Activated B cell treated with CpG ODN at 0.5 μM for 24 hours (primary cell): ENCODE measurements around the gene FAM135A. TPM values are rescaled to one million over a fixed set of nuclear protein-coding genes. Genes with fewer than 3 reads are reported as not detected.

ENCODE experiments used
- ATAC-seq: fragments of 200-7000 bp; cut with Tn5 transposase; one replicate; pipeline ENCODE4 v1.10.0; 2021; ENCODE audit warnings: low read depth, mild to moderate bottlenecking, moderate library complexity
- CTCF ChIA-PET: fragments of 350-600 bp; sonication (Branson Sonifier 250); formaldehyde crosslinking; loops from one replicate; lab custom pipeline; 2021; ENCODE audit warnings: antibody characterized with exemption; lab: Charles Lee
- POLR2A ChIA-PET: fragments of 350-600 bp; sonication (Branson Sonifier 250); formaldehyde crosslinking; loops from one replicate; lab custom pipeline; 2021; ENCODE audit warnings: antibody characterized with exemption; lab: Charles Lee
- DNase-seq: peaks from one replicate; pipeline ENCODE4 v3.0.0; 2022
- H3K27ac Mint-ChIP-seq: one replicate; pipeline ENCODE4 v1.8.0; 2020; ENCODE audit warnings: mixed read lengths
- H3K27me3 Mint-ChIP-seq: one replicate; pipeline ENCODE4 v1.8.0; 2021; ENCODE audit warnings: mixed read lengths
- H3K36me3 Mint-ChIP-seq: one replicate; pipeline ENCODE4 v1.8.0; 2021; ENCODE audit warnings: low read depth, mixed read lengths
- H3K4me1 Mint-ChIP-seq: one replicate; pipeline ENCODE4 v1.8.0; 2021; ENCODE audit warnings: mixed read lengths
- H3K4me3 Mint-ChIP-seq: one replicate; pipeline ENCODE4 v1.8.0; 2020; ENCODE audit warnings: mild to moderate bottlenecking, mixed read lengths
- H3K9me3 Mint-ChIP-seq: one replicate; pipeline ENCODE4 v1.8.0; 2020; ENCODE audit warnings: mixed read lengths
- intact Hi-C: fragments of 100-400 bp; cut with micrococcal nuclease; formaldehyde crosslinking; loops from one replicate; pipeline ENCODE4 v1.15.1; 2024
- total RNA-seq: library from RNA; stranded (reverse); gene quantifications from 2 replicates; pipeline ENCODE4 v1.2.3, GENCODE V29; 2022
- TF ChIP-seq, protein P1 (sequence below): fragments of 200-600 bp; IDR thresholded peaks from one replicate; pipeline ENCODE4 v1.8.0; 2022; ENCODE audit warnings: antibody characterized with exemption, mild to moderate bottlenecking

The FAM135A gene
- total RNA-seq, 1 donor from 2014 or later = 18.2 TPM

DNA sequence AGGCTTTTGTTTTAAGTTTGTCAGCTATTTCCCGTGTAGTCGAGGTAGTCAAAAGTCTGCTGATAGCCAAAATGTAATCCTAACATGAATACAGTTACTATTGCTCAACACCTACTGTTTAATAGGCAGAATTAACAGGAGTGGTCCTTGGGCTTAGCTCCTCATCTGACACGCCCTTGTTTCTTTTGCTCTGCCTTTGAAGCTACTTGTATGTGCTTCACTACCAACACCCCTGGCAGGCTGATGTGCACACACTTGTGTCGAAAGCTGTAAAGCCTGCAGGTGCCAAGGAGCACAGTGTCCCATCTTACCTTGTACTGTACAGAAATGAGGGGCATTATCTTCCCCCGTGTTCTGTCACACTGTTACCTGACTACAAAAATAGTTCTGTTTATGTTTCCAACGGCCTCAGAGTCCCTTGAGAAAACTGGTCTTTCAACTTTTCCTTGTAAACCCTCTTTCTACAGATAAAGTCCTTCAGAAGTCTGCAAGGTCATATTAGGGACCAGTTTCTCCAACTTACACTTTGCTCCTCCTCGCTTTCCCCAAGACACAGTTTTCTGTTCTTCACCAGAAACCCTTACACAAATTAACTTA, 162.7 kb downstream of the FAM135A start:
- ChIA-PET POLR2A (interaction anchor here (1.0 kb wide), 1 partner anchor 9 kb away, joined by 4 read pairs; the partner anchor contains the start of gene SDHAF4), CTCF (no interaction called here)
- no peaks in the 10 kb centered on the region for H3K27me3 Mint-ChIP-seq
- H3K9me3 Mint-ChIP-seq = no peaks in the 10 kb centered on the region
- no peak overlapping the region for H3K4me3 Mint-ChIP-seq
- no peak for ATAC-seq
- no peaks in the 10 kb centered on the region for H3K4me1 Mint-ChIP-seq
- DNase-seq = no peak
- TF ChIP-seq, protein P1, sequence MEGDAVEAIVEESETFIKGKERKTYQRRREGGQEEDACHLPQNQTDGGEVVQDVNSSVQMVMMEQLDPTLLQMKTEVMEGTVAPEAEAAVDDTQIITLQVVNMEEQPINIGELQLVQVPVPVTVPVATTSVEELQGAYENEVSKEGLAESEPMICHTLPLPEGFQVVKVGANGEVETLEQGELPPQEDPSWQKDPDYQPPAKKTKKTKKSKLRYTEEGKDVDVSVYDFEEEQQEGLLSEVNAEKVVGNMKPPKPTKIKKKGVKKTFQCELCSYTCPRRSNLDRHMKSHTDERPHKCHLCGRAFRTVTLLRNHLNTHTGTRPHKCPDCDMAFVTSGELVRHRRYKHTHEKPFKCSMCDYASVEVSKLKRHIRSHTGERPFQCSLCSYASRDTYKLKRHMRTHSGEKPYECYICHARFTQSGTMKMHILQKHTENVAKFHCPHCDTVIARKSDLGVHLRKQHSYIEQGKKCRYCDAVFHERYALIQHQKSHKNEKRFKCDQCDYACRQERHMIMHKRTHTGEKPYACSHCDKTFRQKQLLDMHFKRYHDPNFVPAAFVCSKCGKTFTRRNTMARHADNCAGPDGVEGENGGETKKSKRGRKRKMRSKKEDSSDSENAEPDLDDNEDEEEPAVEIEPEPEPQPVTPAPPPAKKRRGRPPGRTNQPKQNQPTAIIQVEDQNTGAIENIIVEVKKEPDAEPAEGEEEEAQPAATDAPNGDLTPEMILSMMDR = no peak
- peaks cover 11% of the 10 kb centered on the region for H3K36me3 Mint-ChIP-seq
- H3K27ac Mint-ChIP-seq = no peak overlapping the region
- intact Hi-C loops = no loop called here

DNA sequence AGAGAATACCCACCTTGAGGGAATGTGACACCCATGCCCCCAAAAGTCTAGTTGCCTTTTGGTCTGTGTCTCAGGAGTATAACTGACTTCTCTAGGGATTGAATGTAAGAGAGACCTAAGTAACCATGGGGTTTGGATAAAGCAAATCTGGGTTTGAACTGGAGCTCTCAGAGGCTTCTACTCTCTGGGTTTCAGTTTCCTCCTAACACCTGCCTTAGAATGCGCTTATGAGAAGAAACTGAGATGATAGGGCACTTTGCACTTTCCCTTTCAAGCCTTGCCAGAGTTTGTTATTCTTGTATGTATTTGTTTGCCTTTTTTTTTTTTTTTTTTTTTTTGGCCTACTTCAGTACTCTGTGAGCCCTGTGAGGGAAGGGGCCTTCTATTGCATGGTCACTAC, 172.8 kb downstream of the FAM135A start:
- Mint-ChIP-seq H3K27ac (no peak overlapping the region), H3K36me3 (peaks cover 57% of the 10 kb centered on the region), H3K27me3 (no peaks in the 10 kb centered on the region), H3K4me3 (no peak overlapping the region), H3K9me3 (no peaks in the 10 kb centered on the region), H3K4me1 (no peaks in the 10 kb centered on the region)
- ATAC-seq (no peak), DNase-seq (no peak)
- CTCF ChIA-PET = no interaction called here
- POLR2A ChIA-PET = no interaction called here
- intact Hi-C loops = no loop called here
- TF ChIP-seq, protein P1 = no peak

DNA sequence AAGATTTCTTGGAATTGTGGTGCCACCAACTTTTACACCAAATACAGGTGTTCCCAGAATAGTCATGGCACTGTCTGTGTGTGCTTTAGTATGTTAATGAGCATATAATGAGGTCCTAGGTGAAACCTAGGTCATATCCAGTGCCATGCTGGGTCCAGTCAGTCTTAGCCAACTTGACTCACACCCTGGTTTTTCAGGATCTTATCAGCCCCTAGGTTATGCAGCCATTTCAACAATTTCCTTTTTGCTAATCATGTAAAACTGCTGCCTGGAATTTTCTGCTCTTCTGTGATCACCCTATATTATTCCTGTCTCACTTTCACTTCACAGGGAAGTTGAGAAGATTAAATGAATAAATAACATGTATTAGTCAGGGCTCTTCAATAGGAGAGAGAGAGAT, 177.1 kb downstream of the FAM135A start:
- intact Hi-C loops = no loop called here
- no peak overlapping the region for H3K4me3 Mint-ChIP-seq
- DNase-seq = no peak
- CTCF ChIA-PET = no interaction called here
- no peaks in the 10 kb centered on the region for H3K4me1 Mint-ChIP-seq
- ATAC-seq = no peak
- TF ChIP-seq, protein P1 = no peak
- H3K27me3 Mint-ChIP-seq = no peaks in the 10 kb centered on the region
- POLR2A ChIA-PET = no interaction called here
- peaks cover 18% of the 10 kb centered on the region for H3K36me3 Mint-ChIP-seq
- H3K9me3 Mint-ChIP-seq = peaks cover 3% of the 10 kb centered on the region
- H3K27ac Mint-ChIP-seq = no peak overlapping the region

DNA sequence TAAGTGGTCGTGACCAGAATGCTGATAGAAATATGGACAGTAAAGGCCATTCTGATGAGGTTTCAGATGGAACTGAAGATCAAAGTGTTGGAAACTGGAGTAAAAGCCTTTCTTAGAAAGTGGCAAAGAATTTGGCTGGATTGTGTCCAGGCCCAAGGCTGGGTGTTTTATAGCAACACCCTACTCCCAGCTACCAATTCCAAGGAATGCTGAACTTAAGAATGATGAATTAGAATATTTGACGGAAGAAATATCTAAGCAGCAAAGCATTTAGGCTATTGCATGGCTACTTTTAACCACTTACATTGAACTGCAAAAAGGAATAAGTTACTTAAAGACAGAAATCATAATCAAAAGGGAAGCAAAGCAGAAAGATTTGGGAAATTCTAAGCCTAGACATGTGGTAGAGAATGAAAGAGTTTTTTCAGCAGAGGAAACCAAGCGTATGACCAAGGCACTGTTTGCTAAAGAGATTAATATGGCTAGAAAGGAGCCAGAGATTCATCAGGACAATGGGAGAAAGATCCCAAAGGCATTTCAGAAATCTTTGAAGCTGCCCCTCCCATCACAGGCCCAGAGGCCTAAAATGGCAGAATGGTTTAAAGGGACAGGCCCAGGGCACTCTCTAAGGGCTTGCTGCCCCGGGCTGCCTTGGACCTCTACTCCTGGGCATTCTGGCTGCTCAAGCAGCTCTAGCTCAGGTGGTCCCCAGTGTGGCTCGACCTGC, 179.2 kb downstream of the FAM135A start:
- DNase-seq = no peak

DNA sequence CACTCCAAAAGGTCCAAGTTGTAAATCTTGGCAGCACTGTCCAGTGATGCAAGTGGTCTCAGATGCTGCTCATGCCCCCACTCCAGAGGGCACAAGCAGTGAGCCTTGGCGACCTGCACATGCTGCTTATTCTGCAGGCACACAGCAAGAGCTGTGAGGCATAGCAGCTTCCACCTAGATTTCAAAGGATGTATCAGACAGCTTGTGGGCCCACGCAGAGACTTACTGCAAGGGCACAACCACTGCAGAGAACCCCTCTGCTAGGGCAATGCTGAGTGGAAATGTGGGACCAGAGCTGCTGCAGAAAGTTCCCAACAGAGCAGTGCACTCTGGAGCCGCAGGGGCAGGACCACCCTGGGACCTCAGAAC, 179.8 kb downstream of the FAM135A start:
- no peak for DNase-seq
- Mint-ChIP-seq H3K27me3 (no peaks in the 10 kb centered on the region), H3K27ac (no peak overlapping the region), H3K4me1 (no peaks in the 10 kb centered on the region), H3K4me3 (no peak overlapping the region), H3K9me3 (peaks cover 3% of the 10 kb centered on the region), H3K36me3 (peaks cover 5% of the 10 kb centered on the region)
- intact Hi-C loops = no loop called here
- TF ChIP-seq, protein P1 = no peak
- CTCF ChIA-PET = no interaction called here
- POLR2A ChIA-PET = no interaction called here
- no peak for ATAC-seq

More for the DNA sequence above, 179.2 kb downstream of the FAM135A start:
- Mint-ChIP-seq H3K27me3 (no peaks in the 10 kb centered on the region), H3K36me3 (peaks cover 6% of the 10 kb centered on the region), H3K4me1 (no peaks in the 10 kb centered on the region), H3K4me3 (no peak overlapping the region), H3K9me3 (peaks cover 3% of the 10 kb centered on the region), H3K27ac (no peak overlapping the region)
- CTCF ChIA-PET = no interaction called here
- intact Hi-C loops = no loop called here
- TF ChIP-seq, protein P1 = no peak
- no peak for ATAC-seq
- POLR2A ChIA-PET = no interaction called here
